Stomach smooth muscle (tissue), 2 donors: Measurements from ENCODE around the gene ST6GALNAC3.
"Not testable (repeated sequence)": the region's sequence is repeated elsewhere in the genome, so short reads cannot be mapped to it uniquely, and the experiment has no call there.

Source experiments
- H3K27ac ChIP-seq: one replicate; pipeline ENCODE4 v1.7.0; 2013; ENCODE audit warnings: mild to moderate bottlenecking, low read length, inconsistent platforms
- H3K27me3 ChIP-seq, 2 donors: one replicate each; pipeline ENCODE4 v1.7.0; 2013; ENCODE audit warnings: low read length in 2 of 2; ENCODE audit not compliant: insufficient read depth in 2 of 2, control insufficient read depth in 1 of 2
- H3K36me3 ChIP-seq, 2 donors: one replicate each; pipeline ENCODE4 v1.7.0; 2013; ENCODE audit warnings: low read length in 2 of 2; ENCODE audit not compliant: control insufficient read depth in 2 of 2, insufficient read depth in 2 of 2
- H3K4me1 ChIP-seq: one replicate; pipeline ENCODE4 v1.7.0; 2013; ENCODE audit warnings: low read length; ENCODE audit not compliant: control insufficient read depth, insufficient read depth
- H3K4me3 ChIP-seq, 2 donors: one replicate each; pipeline ENCODE4 v1.7.0; 2013; ENCODE audit warnings: low read length in 2 of 2
- H3K9ac ChIP-seq, 2 donors: one replicate each; pipeline ENCODE4 v1.7.0; 2013; ENCODE audit warnings: low read length in 2 of 2, mild to moderate bottlenecking in 1 of 2
- H3K9me3 ChIP-seq, 2 donors: one replicate each; pipeline ENCODE4 v1.7.0; 2013; ENCODE audit warnings: low read length in 2 of 2; ENCODE audit not compliant: control insufficient read depth in 2 of 2
- donor health status: healthy.
- donor health status: Pancreatic carcinoma.

The ST6GALNAC3 gene

GRCh38 chr1:76086597-76086996 is 12.1 kb downstream of the ST6GALNAC3 start:
- no peaks in the 10 kb centered on the region for H3K9me3 ChIP-seq
- no peaks in the 10 kb centered on the region for H3K4me1 ChIP-seq
- H3K27ac ChIP-seq, result no peak overlapping the region
- no peak overlapping the region for H3K4me3 ChIP-seq
- no peaks in the 10 kb centered on the region for H3K27me3 ChIP-seq
- H3K36me3 ChIP-seq, result no peaks in the 10 kb centered on the region
- H3K9ac ChIP-seq, result no peak overlapping the region

- Histone ChIP-seq H3K36me3 (no peaks in the 10 kb centered on the region), H3K4me3 (no peak overlapping the region), H3K27me3 (no peaks in the 10 kb centered on the region), H3K9ac (no peak overlapping the region), H3K27ac (no peak overlapping the region), H3K4me1 (no peaks in the 10 kb centered on the region), H3K9me3 (no peaks in the 10 kb centered on the region)
Observed at GRCh38 chr1:76090283-76091203, 16.0 kb downstream of the ST6GALNAC3 start.

- Histone ChIP-seq H3K36me3 (no peaks in the 10 kb centered on the region), H3K4me3 (no peak overlapping the region), H3K4me1 (peaks cover 4% of the 10 kb centered on the region), H3K27ac (no peak overlapping the region), H3K9ac (no peak overlapping the region), H3K9me3 (no peaks in the 10 kb centered on the region), H3K27me3 (no peaks in the 10 kb centered on the region)
Observed at GRCh38 chr1:76092812-76093211, 18.3 kb downstream of the ST6GALNAC3 start.

GRCh38 chr1:76093522-76094312 is 19.2 kb downstream of the ST6GALNAC3 start:
- peaks cover 4% of the 10 kb centered on the region for H3K4me1 ChIP-seq
- no peak overlapping the region for H3K4me3 ChIP-seq
- no peaks in the 10 kb centered on the region for H3K36me3 ChIP-seq
- H3K9ac ChIP-seq, result no peak overlapping the region
- no peaks in the 10 kb centered on the region for H3K9me3 ChIP-seq
- no peaks in the 10 kb centered on the region for H3K27me3 ChIP-seq
- no peak overlapping the region for H3K27ac ChIP-seq

- Histone ChIP-seq H3K27me3 (no peaks in the 10 kb centered on the region), H3K9ac (no peak overlapping the region), H3K9me3 (no peaks in the 10 kb centered on the region), H3K27ac (no peak overlapping the region), H3K4me1 (peaks cover 4% of the 10 kb centered on the region), H3K36me3 (no peaks in the 10 kb centered on the region), H3K4me3 (no peak overlapping the region)
Observed at GRCh38 chr1:76095802-76096201, 21.3 kb downstream of the ST6GALNAC3 start.

- H3K27ac ChIP-seq, H3K4me3 ChIP-seq, H3K9ac ChIP-seq, H3K36me3 ChIP-seq, H3K4me1 ChIP-seq, H3K9me3 ChIP-seq, H3K27me3 ChIP-seq: not testable (repeated sequence)
Observed at GRCh38 chr1:76097064-76097463, 22.5 kb downstream of the ST6GALNAC3 start.

GRCh38 chr1:76098845-76099244 is 24.3 kb downstream of the ST6GALNAC3 start:
- Histone ChIP-seq H3K4me1 (peaks cover 4% of the 10 kb centered on the region), H3K4me3 (no peak overlapping the region)

GRCh38 chr1:76101548-76101947 is 27.0 kb downstream of the ST6GALNAC3 start:
- Histone ChIP-seq H3K27ac (no peak overlapping the region), H3K9me3 (no peaks in the 10 kb centered on the region), H3K9ac (no peak overlapping the region), H3K27me3 (no peaks in the 10 kb centered on the region), H3K4me1 (no peaks in the 10 kb centered on the region), H3K4me3 (no peak overlapping the region), H3K36me3 (no peaks in the 10 kb centered on the region)

More at GRCh38 chr1:76098845-76099244, 24.3 kb downstream of the ST6GALNAC3 start:
- Histone ChIP-seq H3K9me3 (no peaks in the 10 kb centered on the region), H3K9ac (no peak overlapping the region), H3K36me3 (no peaks in the 10 kb centered on the region), H3K27ac (no peak overlapping the region), H3K27me3 (no peaks in the 10 kb centered on the region)

- no peaks in the 10 kb centered on the region for H3K9me3 ChIP-seq
- H3K4me1 ChIP-seq, result no peaks in the 10 kb centered on the region
- no peaks in the 10 kb centered on the region for H3K27me3 ChIP-seq
- no peak overlapping the region for H3K9ac ChIP-seq
- H3K27ac ChIP-seq, result no peak overlapping the region
- H3K36me3 ChIP-seq, result no peaks in the 10 kb centered on the region
- H3K4me3 ChIP-seq, result no peak overlapping the region
Observed at GRCh38 chr1:76102046-76102445, 27.5 kb downstream of the ST6GALNAC3 start.

- Histone ChIP-seq H3K9me3 (no peaks in the 10 kb centered on the region), H3K4me3 (no peak overlapping the region), H3K4me1 (no peaks in the 10 kb centered on the region), H3K27me3 (no peaks in the 10 kb centered on the region), H3K27ac (no peak overlapping the region), H3K36me3 (no peaks in the 10 kb centered on the region), H3K9ac (no peak overlapping the region)
Observed at GRCh38 chr1:76103034-76103433, 28.5 kb downstream of the ST6GALNAC3 start.
